OCI-LY3 (cell line): ENCODE data around the gene CDC42SE1.

ENCODE experiments used
- H2AFZ ChIP-seq: fragments of 200-600, 300-600 bp; shearing (Covaris generic); 2 replicates; pipeline ENCODE4 v1.6.0; 2014; ENCODE audit warnings: antibody characterized with exemption, low read depth, low read length
- H3K27ac ChIP-seq: fragments of 200-600, 300-600 bp; sonication (generic); 2 replicates; pipeline ENCODE4 v1.5.1; 2014; ENCODE audit warnings: mild to moderate bottlenecking, low read length, moderate library complexity, mixed read lengths
- H3K27me3 ChIP-seq: fragments of 200-600, 300-600 bp; sonication (generic); 2 replicates; pipeline ENCODE4 v1.6.1; 2014; ENCODE audit warnings: low read depth, low read length, mixed read lengths
- H3K36me3 ChIP-seq: fragments of 200-600, 300-600 bp; sonication (generic); replicated peaks from 2 replicates; pipeline ENCODE3; 2014; ENCODE audit warnings: low read depth, low read length, mixed read lengths
- H3K4me1 ChIP-seq: fragments of 300-600, 200-600 bp; sonication (generic); 2 replicates; pipeline ENCODE4 v1.6.1; 2014; ENCODE audit warnings: low read length, mixed read lengths
- H3K4me2 ChIP-seq: fragments of 200-600, 300-600 bp; sonication (generic); 2 replicates; pipeline ENCODE4 v1.6.1; 2014; ENCODE audit warnings: low read length, mixed read lengths
- H3K4me3 ChIP-seq: fragments of 300-600, 200-600 bp; sonication (generic); 2 replicates; pipeline ENCODE4 v1.5.1; 2014; ENCODE audit warnings: antibody characterized with exemption, mild to moderate bottlenecking, low read length, moderate library complexity
- H3K79me2 ChIP-seq: fragments of 300-600, 200-600 bp; shearing (Covaris generic); 2 replicates; pipeline ENCODE4 v1.6.1; 2014; ENCODE audit warnings: mild to moderate bottlenecking, low read length, mixed read lengths
- H3K9ac ChIP-seq: fragments of 300-600, 200-600 bp; shearing (Covaris generic); 2 replicates; pipeline ENCODE4 v1.6.0; 2014; ENCODE audit warnings: mild to moderate bottlenecking, low read length, moderate library complexity
- H3K9me3 ChIP-seq: fragments of 200-600, 300-600 bp; shearing (Covaris generic); 2 replicates; pipeline ENCODE4 v1.6.1; 2014; ENCODE audit warnings: low read length, mixed read lengths; ENCODE audit not compliant: insufficient read depth
- H4K20me1 ChIP-seq: fragments of 200-600, 300-600 bp; sonication (generic); 2 replicates; pipeline ENCODE4 v1.6.1; 2016; ENCODE audit warnings: low read length, mixed read lengths; ENCODE audit not compliant: insufficient read depth
- EZH2phosphoT487 ChIP-seq: fragments of 200-600 bp; shearing (Covaris generic); IDR thresholded peaks from 2 replicates; pipeline ENCODE4 v1.6.1; 2018; ENCODE audit warnings: antibody characterized with exemption, mixed run types, low read depth
- TF ChIP-seq, protein P1 (sequence below): fragments of 200-600, 300-600 bp; sonication (generic); IDR thresholded peaks from 2 replicates; pipeline ENCODE4 v1.5.1; 2014; ENCODE audit warnings: antibody characterized with exemption, low read length, low read depth

The CDC42SE1 gene

DNA sequence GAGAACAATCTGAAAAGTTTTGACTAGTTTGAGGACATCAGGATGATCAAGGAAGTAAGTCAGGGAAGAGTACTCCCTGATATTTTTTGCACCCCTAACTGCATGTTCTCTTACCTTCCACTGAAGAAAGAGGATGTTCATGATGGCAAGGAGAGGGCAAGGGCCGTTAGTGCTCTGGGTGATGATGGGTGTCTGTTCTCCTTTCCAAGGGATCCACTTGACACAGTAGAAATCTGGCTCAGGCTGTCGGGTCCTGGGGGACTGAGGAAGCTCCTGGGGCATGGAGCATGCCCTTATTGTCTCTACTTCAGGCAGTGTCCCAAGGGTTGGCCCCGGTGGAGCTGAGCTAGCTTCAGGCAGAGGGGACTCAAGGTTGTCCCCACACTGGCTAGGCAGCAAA, 57.4 kb downstream of the CDC42SE1 start:
- TF ChIP-seq, protein P1, sequence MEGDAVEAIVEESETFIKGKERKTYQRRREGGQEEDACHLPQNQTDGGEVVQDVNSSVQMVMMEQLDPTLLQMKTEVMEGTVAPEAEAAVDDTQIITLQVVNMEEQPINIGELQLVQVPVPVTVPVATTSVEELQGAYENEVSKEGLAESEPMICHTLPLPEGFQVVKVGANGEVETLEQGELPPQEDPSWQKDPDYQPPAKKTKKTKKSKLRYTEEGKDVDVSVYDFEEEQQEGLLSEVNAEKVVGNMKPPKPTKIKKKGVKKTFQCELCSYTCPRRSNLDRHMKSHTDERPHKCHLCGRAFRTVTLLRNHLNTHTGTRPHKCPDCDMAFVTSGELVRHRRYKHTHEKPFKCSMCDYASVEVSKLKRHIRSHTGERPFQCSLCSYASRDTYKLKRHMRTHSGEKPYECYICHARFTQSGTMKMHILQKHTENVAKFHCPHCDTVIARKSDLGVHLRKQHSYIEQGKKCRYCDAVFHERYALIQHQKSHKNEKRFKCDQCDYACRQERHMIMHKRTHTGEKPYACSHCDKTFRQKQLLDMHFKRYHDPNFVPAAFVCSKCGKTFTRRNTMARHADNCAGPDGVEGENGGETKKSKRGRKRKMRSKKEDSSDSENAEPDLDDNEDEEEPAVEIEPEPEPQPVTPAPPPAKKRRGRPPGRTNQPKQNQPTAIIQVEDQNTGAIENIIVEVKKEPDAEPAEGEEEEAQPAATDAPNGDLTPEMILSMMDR, result no peak
- TF ChIP-seq EZH2phosphoT487, result no peak
- Histone ChIP-seq H4K20me1 (no peaks in the 10 kb centered on the region), H3K27ac (no peak overlapping the region), H3K4me1 (peaks cover 15% of the 10 kb centered on the region), H3K4me3 (no peak overlapping the region), H3K9me3 (no peaks in the 10 kb centered on the region), H3K36me3 (no peaks in the 10 kb centered on the region), H3K27me3 (no peaks in the 10 kb centered on the region), H3K79me2 (no peaks in the 10 kb centered on the region), H2AFZ (no peak overlapping the region), H3K9ac (no peak overlapping the region), H3K4me2 (no peak overlapping the region)

- no peak overlapping the region for H3K27ac ChIP-seq
- no peaks in the 10 kb centered on the region for H3K27me3 ChIP-seq
- H3K9ac ChIP-seq, result no peak overlapping the region
- H3K4me3 ChIP-seq, result no peak overlapping the region
- TF ChIP-seq, protein P1, result no peak
- TF ChIP-seq EZH2phosphoT487, result no peak
- no peak overlapping the region for H2AFZ ChIP-seq
- no peaks in the 10 kb centered on the region for H3K36me3 ChIP-seq
- H3K9me3 ChIP-seq, result no peaks in the 10 kb centered on the region
- H3K4me1 ChIP-seq, result peaks cover 11% of the 10 kb centered on the region; the same call in 1 of the 2 replicates
- H4K20me1 ChIP-seq, result no peaks in the 10 kb centered on the region
- no peak overlapping the region for H3K4me2 ChIP-seq
- no peaks in the 10 kb centered on the region for H3K79me2 ChIP-seq
Observed at GRCh38 chr1:151001602-151002001, 57.8 kb downstream of the CDC42SE1 start.
